ENCODE results near the gene ZNF331. TPM values are rescaled to one million over a fixed set of nuclear protein-coding genes. Genes with fewer than 3 reads are reported as not detected.

Gene ZNF331
- total and polyA plus RNA-seq, 7 donors = 3.6 to 26.8 (median 16.8) TPM

DNA sequence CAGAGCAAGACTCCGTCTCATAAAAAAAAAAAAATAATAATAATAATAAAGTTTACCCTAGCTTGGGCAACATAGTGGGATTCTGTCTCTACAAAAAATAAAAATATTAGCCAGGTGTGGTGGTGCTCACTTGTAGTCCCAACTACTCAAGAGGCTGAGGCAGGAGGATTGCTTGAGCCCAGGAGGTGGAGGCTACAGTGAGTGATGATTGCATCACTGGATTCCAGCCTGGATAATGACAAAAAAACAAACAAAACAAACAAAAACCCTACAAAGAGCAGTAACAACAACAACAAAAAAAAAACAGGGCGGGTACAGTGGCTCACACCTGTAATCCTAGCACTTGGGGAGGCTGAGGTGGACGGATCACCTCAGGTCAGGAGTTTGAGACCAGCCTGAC lies 45.2 kb downstream of the ZNF331 start:
- no peak for TF ChIP-seq EP300 (IDR thresholded peaks at IDR 0.05)
- no peak for TF ChIP-seq POLR2A (IDR thresholded peaks at IDR 0.05)
- no peak for TF ChIP-seq POLR2AphosphoS5 (IDR thresholded peaks at IDR 0.05)
- TF ChIP-seq, protein P1, sequence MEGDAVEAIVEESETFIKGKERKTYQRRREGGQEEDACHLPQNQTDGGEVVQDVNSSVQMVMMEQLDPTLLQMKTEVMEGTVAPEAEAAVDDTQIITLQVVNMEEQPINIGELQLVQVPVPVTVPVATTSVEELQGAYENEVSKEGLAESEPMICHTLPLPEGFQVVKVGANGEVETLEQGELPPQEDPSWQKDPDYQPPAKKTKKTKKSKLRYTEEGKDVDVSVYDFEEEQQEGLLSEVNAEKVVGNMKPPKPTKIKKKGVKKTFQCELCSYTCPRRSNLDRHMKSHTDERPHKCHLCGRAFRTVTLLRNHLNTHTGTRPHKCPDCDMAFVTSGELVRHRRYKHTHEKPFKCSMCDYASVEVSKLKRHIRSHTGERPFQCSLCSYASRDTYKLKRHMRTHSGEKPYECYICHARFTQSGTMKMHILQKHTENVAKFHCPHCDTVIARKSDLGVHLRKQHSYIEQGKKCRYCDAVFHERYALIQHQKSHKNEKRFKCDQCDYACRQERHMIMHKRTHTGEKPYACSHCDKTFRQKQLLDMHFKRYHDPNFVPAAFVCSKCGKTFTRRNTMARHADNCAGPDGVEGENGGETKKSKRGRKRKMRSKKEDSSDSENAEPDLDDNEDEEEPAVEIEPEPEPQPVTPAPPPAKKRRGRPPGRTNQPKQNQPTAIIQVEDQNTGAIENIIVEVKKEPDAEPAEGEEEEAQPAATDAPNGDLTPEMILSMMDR (IDR thresholded peaks at IDR 0.05) = no peak
- Histone ChIP-seq H3K4me1 (no peaks in the 10 kb centered on the region), H3K27ac (no peak overlapping the region), H3K27me3 (no peaks in the 10 kb centered on the region), H3K36me3 (peaks cover 0 to 15% (median 7%) of the 10 kb centered on the region in 4 donors), H3K4me3 (no peak overlapping the region), H3K9me3 (peaks cover 0 to 5% (median 0%) of the 10 kb centered on the region in 4 donors)
- intact Hi-C loops (cut with DNase I) = no loop called here
- DNase-seq = no peak
- WGBS, 2 donors = 90 to 92% methylated on average over 3 of the region's 3 CpGs

- WGBS, 2 donors = 39 to 72% methylated on average over 6 of the region's 6 CpGs
- H3K4me1 ChIP-seq = no peaks in the 10 kb centered on the region
- intact Hi-C loops (cut with DNase I) = no loop called here
- DNase-seq = no peak
- no peaks in the 10 kb centered on the region for H3K36me3 ChIP-seq
- no peak overlapping the region for H3K4me3 ChIP-seq
- no peaks in the 10 kb centered on the region for H3K27me3 ChIP-seq
- H3K27ac ChIP-seq = no peak overlapping the region
- no peaks in the 10 kb centered on the region for H3K9me3 ChIP-seq
- no peak for TF ChIP-seq POLR2A (IDR thresholded peaks at IDR 0.05)
- TF ChIP-seq POLR2AphosphoS5 (IDR thresholded peaks at IDR 0.05) = no peak
These were observed 48.3 kb downstream of the ZNF331 start for GRCh38 chr19:53586277-53586691.

- H3K4me1 ChIP-seq = no peaks in the 10 kb centered on the region
- no peak overlapping the region for H3K4me3 ChIP-seq
- intact Hi-C loops (cut with DNase I) = no loop called here
- no peaks in the 10 kb centered on the region for H3K36me3 ChIP-seq
- no peak for DNase-seq
- WGBS, 2 donors = 73 to 81% methylated on average over 14 of the region's 14 CpGs
- no peak overlapping the region for H3K27ac ChIP-seq
- TF ChIP-seq EP300 (IDR thresholded peaks at IDR 0.05) (no peak), POLR2A (IDR thresholded peaks at IDR 0.05) (no peak), POLR2AphosphoS5 (IDR thresholded peaks at IDR 0.05) (no peak)
- TF ChIP-seq, protein P1 (IDR thresholded peaks at IDR 0.05) = no peak
- H3K27me3 ChIP-seq = peaks cover 0 to 4% (median 0%) of the 10 kb centered on the region in 3 donors
- H3K9me3 ChIP-seq = no peaks in the 10 kb centered on the region
These were observed 57.0 kb downstream of the ZNF331 start for GRCh38 chr19:53594811-53595509.

GRCh38 chr19:53595510-53595867 lies 57.5 kb downstream of the ZNF331 start:
- no peaks in the 10 kb centered on the region for H3K4me1 ChIP-seq
- 83 to 86% methylated on average over 9 of the region's 9 CpGs for WGBS, 2 donors
- H3K36me3 ChIP-seq = no peaks in the 10 kb centered on the region
- intact Hi-C loops (cut with DNase I) = no loop called here
- H3K9me3 ChIP-seq = no peaks in the 10 kb centered on the region
- no peak overlapping the region for H3K4me3 ChIP-seq
- H3K27me3 ChIP-seq = peaks cover 0 to 4% (median 0%) of the 10 kb centered on the region in 3 donors
- no peak for DNase-seq
- TF ChIP-seq, protein P1 (IDR thresholded peaks at IDR 0.05) = no peak
- TF ChIP-seq EP300 (IDR thresholded peaks at IDR 0.05) = no peak
- no peak for TF ChIP-seq POLR2A (IDR thresholded peaks at IDR 0.05)
- no peak overlapping the region for H3K27ac ChIP-seq

- H3K4me1 ChIP-seq = no peaks in the 10 kb centered on the region
- H3K36me3 ChIP-seq = no peaks in the 10 kb centered on the region
- 88 to 91% methylated on average over 9 of the region's 9 CpGs for WGBS, 2 donors
- H3K27me3 ChIP-seq = peaks cover 0 to 4% (median 0%) of the 10 kb centered on the region in 3 donors
- intact Hi-C loops (cut with DNase I) = no loop called here
- H3K27ac ChIP-seq = no peak overlapping the region
- DNase-seq = no peak
- no peak for TF ChIP-seq EP300 (IDR thresholded peaks at IDR 0.05)
- no peak for TF ChIP-seq POLR2A (IDR thresholded peaks at IDR 0.05)
- no peak for TF ChIP-seq POLR2AphosphoS5 (IDR thresholded peaks at IDR 0.05)
- TF ChIP-seq, protein P1 (IDR thresholded peaks at IDR 0.05) = no peak
- H3K4me3 ChIP-seq = no peak overlapping the region
- no peaks in the 10 kb centered on the region for H3K9me3 ChIP-seq
These were observed 58.1 kb downstream of the ZNF331 start for GRCh38 chr19:53596056-53596455.

Data from sigmoid colon (tissue), 7 donors.